Activated CD4-positive, alpha-beta T cell treated with anti-CD3 and anti-CD28 coated beads, Interleukin-2, amount 50 U/mL, for 16 hours (primary cell): ENCODE results near the gene GUCY1A1.

Source experiments
- DNase-seq: peaks from one replicate; pipeline ENCODE4 v3.0.0-alpha.2; 2020

GUCY1A1 gene

DNA sequence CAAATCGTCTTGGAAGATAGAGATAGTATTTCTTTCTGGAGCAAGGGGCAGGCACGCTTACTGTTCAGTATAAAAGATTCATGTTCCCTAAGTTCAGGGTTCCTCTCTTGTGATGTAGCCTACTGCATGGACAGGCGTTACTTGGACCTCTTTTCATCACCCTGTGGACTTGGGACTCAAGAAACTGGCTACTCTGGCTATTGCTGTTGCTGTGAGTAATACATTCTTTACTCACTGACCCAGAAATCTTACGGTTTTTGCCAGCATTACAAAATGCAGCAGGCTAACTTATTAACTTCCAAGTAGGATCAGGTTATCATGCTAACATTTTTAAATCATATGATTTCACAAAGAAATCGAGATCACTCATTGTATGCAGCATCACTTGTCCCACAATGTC is 79.3 kb downstream of the GUCY1A1 start:
- DNase-seq: no peak

DNA sequence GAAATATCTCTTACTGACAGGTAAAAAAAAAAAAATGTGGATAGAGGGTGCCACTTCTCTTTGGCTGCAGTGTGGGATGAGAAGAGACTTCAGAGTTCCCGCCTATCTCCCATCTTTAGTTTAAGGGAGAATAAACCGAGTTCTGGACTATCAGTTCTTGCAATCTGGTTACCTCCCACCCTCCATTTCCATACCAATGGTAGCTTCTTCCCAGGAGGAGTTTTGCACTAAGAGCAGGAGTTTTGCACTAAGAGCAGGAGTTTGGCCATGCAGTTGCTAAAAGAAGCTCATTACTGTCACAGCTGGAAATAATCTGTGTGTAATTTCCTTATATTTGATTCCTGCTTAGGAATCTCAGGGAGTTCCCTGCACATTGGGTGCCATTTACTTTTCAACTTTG is 81.4 kb downstream of the GUCY1A1 start:
- no peak for DNase-seq

DNA sequence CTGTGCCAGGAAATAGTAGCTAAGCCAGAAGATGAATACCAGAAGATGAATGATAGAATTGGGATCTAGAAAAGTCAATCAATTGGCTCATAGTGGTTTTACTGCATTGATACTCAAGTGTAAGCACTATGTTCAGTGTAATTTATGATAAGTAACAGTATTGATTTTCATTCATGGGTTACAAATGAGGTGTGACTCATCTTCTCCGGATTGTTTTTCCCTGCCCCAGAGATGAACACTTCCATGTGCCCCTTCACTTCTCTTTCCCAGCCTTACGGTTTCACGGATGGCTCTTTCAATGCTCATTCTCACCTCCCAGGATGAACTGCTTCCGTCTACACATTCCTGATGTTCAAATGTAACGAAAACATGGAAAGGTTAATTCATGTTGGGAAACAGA is 82.4 kb downstream of the GUCY1A1 start:
- DNase-seq: no peak

DNA sequence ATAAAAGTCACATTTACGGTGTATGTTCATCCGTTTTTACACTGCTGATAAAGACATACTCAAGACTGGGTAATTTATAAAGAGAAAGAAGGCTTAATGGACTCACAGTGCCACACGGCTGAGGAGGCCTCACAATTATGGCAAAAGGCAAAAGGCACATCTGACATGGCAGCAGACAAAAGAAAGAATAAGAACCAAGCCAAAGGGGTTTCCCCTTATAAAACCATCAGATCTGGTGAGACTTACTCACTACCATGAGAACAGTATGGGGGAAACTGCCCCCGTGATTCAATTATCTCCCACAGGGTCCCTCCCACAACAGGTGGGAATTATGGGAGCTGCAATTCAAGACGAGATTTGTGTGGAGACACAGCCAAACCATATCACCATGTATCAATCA is 84.9 kb downstream of the GUCY1A1 start:
- DNase-seq: no peak

DNA sequence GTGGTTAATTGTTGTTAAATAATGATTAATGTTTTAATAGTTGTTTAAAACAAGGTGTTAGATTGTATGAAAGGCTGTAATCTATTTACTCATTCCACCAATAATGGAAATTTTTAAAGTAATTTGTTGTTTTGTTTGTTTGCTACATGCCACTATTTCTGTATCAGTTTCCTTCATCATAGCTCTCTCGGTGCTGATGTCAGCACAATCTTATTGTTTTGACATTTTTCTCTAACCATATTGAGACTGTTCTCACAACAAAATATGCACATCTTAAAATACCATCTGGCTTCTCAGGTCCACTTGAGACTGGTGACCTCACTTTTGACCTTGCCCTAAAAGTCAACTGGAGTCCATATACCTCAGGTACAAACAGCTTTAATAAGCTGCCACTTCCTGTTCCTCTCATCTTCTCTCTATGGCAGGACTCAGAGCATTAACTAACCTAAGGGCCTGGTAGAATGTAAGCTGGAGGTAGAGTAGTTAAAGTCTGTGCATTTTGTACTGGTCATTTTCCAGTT is 91.2 kb downstream of the GUCY1A1 start:
- DNase-seq: no peak

DNA sequence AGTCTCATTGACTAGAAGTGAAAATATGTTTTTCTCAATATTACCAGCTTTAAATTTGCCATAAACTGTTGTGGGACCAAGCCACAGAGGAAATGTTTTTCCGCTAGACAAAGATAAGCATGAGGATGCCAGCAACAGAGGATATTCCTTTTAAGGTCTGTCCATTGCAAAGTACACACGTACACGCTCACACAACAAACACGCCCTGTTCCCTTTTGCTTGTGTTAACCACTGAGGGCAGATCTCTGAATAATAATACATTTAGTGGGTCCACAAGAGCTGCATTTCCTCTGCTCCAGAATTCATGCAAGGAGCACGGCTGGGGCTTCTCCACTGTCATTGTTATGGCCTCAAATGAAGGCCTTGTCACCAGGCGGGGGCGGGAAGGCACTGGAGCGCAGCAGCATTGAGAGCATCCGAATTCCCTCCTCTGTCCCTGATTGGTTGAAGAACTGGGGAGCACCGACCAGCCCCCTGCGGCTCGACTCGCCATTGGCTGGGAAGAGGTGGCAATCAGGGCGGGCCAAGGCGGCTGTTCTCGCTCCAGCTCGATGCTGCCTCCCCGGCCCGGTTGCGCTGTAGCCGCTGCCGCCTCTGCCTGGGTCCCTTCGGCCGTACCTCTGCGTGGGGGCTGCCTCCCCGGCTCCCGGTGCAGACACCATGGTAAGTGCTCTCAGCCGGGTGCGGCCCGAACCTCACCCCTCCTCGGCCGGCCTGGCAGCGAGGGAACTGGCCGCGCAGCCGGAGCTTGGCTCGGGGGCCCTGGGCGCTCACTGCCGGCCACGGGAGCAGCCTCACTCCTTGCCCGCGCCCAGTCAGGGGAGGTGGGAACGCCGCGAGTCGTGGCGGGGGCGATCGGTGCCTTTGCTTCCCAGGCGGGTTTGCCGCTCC is 92.1 kb downstream of the GUCY1A1 start, which contains the start of gene GUCY1B1:
Gene GUCY1B1 (plus strand): TSS at position 541 of the 891 bp plus-strand sequence. CDS start 120 bp downstream, at position 661.
- DNase-seq: peak; percentile 77

DNA sequence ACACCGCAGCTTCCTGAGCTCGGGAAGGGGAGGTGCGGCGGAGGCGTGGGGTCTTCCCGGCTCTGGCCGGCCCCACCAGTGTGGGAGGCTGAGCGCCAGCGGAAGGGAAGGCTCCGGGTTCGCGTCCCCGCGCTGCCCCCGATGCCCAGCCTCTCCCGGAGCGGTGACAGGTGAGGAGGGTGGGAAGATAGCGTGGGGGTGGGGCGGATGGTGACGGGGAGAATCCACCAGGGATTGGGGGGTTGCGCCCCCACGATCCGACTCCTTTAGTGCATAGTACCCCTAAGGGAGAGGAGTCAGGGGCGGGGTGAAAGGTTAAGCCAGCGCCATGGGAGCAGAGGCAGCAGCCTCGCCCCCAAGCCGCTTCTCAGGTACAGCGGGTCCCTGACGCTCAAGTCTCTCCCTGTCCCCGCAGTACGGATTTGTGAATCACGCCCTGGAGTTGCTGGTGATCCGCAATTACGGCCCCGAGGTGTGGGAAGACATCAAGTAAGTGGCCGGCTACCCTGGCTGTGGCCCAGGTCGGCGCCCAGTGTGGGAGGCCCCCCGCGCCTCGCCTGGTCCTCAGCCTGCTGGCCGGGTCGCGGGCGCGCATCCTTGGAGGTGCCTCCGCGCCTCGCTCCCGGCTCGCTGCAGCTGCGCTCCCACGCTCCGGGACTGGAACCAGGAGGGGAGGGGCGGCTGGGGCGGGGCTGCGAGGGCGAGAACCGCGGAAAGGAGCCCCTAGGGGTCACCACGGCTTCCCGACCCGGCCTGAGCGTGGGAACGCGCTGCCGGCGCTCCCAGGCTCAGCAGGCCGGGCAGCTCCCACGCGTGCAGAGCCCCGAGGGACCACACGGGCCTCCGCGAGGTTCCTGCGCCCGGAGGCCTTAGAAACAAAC is 93.0 kb downstream of the GUCY1A1 start:
- DNase-seq: no peak

DNA sequence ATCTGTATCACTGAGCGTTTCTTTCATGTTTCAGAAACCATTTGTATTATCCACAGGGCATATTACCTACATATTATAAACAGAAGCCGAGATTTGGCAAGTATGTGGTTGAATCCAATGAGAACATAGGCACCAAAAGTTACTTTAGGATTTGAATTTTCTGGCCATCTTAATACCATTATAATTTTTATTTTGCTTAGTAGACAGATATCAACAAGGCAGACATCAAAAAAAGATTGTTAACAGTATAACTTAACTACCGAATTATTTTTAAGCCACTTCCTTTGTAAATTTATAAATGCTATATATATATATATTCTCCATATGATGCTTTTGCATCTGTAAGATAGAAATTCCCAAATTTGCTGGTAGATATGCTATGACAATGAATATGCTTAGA is 94.4 kb downstream of the GUCY1A1 start:
- no peak for DNase-seq

DNA sequence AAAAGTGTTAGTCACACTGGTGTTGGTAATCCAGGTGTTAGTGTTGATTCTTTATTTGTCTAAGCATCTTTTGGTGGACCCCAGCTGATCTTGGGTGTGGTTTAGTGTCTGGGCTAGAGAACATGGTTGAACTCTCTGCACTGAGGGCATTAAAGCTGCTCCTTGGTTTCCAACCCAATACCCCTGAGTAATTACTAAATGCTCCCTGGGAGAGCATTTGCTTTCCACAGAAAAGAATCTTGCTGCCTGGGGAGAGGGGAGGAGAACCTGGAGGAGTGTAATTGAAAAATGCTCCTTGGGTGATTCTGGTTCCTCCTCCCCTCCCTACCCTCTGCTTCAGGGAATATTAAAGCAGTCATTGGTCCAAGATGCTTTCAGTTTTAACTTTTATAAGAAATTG is 95.3 kb downstream of the GUCY1A1 start:
- DNase-seq: no peak

DNA sequence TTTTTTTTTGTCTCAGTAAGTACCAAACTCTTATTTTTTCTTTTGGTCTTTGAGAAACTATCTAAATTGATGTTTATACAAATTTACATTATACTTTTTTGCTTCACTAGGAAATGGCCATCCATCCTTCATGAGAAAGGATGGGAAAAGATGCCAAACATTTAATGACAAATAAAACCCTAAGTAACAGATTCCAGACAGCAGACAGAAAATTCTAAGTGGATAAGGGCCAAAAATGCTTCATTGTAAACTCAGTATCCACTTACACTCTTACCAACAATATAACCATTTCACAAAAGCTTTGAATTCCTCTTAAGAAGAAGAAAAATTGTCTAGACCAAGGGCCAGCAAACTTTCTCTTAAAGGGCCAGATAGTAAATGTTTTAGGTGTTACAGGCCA is 95.7 kb downstream of the GUCY1A1 start:
- DNase-seq: no peak

DNA sequence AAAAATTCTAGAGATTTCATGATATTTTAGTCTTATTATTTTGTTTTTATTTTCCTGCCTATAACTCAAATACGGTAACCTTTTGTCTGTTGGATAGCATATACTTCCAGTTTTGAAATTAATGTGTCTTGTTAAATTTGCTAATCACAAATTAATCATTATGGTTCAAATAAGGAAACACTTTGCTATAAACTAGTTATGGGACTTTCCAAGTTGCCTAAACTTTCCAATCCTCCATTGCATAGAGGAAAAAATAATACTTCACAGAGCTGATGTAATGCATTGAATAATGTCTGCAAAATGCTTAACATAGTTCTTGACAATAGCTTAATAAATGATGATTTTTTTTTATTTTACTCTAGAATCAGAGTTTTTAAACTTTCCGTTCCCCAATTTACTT is 96.9 kb downstream of the GUCY1A1 start:
- DNase-seq: no peak

DNA sequence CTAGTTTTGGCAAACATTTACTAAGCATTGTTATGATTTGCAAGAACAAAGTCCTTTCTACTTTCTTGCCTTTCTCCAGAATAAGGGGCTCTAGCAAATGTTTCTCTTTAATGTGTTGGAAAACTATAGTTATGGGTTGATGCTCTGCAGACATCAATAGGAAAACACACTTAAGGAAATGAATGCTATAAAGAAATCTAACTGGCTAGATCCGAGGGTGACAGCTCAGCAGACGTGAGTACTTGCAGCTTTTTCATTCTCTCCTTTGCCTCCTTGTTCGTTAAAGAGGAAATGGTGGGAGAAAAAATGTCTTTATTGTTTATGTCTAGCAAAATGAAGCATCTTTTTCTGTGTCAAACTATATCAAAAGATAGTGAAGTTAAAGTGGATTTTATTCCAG is 98.5 kb downstream of the GUCY1A1 start:
- DNase-seq: no peak

DNA sequence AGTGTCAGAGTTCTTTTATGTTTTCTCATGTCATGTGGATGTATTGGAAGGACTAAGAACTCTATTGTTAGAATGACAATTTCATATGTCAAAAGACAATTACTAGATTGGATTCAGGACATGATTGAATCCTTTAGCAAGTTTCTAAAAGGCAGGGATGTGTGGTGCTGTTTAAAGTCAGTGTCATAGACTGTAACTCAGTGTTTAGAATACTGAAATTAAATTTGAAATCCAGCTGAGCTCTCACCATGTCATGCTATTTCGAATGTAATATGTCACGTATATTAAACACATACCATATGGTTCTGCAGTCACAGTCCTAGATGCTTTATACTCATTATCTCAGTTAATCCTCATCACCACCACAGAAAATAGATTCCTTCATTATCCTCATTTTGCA is 100.0 kb downstream of the GUCY1A1 start:
- DNase-seq: no peak

DNA sequence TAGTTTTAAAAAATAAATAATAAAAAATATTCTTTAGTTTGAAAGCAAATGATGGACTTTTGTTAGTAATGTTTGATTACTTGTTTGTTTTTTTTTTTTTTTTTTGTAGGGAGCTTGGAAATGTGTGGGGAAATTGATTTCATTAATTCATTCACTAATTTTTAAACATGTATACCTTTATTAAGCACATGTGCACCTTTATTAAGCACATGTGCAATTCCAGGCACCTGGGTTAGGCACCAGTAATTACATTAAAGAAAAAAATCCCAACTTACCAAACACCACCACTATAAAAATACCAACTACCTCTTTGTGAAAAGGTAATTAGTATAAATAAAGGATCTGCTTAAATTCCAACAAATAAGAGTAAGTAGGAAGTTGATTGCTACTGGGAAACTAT is 101.7 kb downstream of the GUCY1A1 start:
- DNase-seq: no peak

DNA sequence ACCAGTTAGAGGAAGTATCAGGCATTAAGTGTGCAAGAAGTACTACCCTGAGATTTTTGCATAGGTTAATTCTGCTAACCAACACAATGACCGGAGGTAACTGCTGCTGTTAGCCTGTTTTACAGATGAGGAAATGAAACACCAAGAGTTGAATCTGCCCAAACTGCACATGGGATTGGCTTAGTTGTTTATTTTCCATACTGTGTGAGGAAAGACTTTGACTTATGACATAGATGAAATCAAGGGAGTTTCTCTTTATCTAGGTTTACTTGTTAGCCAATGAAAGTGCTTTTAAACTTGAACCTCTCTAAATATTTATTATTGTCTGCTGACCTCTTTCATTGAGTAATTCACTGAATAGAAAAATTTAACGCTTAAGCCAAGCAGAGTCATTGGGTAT is 102.4 kb downstream of the GUCY1A1 start:
- DNase-seq: no peak

DNA sequence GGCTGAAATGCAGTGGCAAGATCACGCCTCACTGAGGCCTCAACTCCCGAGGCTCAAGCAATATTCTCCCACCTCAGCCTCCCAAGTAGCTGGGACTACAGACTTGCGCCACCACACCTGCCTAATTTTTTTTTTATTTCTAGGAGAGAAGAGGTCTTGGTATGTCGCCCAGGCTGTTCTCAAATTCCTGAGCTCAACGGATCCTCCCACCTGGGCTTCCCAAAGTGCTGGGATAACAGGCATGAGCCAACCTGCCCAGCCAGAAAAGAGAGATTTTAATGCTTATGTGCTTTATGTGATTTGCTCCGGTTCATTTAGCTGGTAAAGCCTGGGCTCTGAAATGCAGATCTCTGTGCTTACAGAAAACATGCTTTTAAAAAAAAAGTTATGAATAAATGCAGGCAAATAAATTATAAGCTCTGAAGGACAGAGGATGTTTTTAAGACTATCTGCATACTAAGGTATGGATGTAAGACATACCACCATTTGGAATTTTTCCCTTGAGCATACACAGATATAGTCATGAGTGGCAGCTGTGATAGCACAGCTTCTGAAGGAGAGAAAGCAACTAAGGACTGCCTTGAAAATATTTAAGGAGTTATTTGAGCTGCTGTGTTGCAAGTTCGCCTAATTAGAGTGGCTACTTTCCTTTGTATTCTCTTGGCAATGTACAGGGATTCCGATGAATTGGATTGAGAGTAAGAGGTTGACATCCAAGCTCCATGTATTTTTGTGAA is 106.0 kb downstream of the GUCY1A1 start:
- DNase-seq: no peak

DNA sequence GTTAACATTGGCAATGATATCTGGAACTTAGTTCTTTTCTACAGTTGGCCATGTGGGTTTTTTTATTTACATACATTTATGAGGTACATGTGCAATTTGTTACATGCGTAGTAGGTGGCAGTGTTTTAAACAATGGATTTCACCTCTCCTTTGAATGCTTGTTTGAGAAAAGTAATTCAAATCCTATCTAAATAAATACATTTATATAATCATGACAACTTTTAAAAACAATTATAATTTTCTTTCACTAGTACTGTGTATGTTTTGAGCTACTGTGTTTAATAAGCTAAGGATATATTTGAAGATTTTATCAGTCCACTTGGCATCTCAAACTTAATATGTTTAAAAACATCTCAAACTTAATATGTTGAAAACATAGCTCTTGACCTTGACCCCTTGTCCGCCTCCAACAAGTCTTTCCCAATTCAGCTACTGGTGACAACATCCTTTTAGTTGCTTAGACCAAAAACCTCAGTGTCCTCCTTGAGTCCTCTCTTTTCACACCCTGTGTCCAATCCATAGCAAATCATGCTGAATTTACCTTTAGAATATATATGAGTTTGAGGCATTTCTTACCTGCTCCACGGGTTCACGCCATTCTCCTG is 106.7 kb downstream of the GUCY1A1 start:
- DNase-seq: no peak

DNA sequence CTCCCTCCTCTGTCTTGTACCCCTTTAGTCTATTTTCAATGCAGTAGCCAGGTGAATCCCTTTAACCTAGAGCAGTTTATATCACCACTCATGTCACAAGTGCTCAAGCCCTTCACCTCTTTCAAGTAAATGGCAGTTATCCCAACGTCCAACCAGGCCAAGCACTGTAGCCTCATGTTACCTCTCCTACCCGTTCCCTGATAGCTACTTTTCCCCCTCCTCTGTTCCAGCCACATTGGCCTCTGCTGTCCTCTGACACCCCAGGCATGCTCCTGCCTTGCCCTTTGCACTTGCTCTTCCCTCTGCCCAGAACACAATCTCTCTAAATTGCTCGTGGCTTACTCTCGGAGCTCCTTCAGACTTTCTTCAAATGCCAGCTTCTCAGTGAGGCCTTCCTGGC is 107.4 kb downstream of the GUCY1A1 start:
- no peak for DNase-seq

DNA sequence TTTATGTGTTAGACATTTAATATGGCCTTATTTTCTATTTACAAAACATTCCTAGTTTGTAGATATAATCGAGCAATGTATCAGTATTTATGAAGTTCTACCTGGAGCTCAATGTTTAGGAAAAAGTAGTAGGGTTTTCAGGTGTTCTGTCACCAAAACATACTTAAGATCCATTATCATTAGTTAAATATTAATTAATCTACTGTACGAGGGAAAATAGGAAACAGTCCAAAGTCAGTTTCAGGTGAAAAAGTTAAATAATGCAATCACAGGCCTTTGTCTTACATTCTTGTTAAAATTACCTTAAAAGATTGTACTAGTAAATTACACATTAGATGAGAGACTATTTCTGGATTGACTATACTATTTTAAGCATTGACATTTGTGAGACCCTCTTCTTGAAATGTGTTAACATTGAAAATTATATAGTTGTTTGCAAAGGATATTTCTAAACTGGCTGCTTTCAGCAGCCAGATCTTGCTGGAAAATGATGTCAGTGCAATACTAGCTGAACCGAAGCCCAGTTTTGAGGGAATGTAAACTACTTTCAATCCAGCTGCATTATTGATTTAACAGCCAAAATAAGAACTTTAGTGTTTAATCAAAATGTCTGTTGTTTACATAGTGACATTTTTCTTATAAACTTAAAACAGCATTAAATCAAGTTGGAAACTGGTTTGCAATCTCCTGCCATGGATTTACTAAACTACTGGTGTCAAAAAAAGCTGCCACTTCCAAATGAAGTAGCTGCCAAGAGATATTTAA is 111.5 kb downstream of the GUCY1A1 start:
- DNase-seq: no peak

DNA sequence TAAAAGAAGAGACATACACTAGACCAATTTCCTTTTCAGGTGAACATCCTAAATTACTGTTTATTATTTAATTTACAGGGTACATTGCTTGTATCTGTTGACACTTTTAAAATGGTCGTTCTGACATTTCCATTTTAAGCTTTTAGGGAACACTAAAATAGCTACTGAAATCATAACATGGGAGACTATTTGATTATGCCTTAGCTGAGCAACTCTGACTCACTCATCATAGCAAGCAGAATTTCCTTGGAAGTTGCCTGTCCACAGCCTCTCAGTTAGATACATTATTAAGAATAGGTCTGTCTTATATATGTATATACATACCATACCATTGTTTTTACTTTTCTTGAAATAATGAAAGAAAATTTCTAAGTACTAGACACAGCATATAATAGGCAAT is 114.1 kb downstream of the GUCY1A1 start:
- no peak for DNase-seq

DNA sequence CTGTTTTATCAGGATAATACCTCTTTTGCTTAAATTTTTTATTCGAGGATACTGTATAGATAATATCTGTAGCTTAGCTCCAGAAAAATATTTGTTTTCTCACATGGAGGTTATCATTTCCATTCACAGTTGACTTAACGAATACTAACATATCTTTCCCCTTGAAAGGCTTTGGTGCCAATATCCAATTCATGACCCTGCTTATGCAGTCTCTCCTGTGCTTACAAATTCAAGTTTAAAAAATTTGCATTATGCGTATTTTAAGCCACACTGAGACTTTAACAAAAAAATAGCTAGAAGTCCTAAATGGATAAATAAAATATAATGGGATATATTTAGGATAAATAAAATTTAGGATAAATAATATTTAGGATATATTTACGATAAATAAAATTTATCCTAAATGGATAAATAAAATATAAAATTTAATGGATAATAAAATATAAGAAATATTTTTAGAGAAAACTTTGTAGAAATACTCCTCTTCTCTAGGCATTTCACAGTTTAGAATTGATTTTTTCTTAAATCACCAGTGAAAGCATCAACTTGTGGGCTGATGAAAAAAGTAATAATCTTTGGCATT is 114.7 kb downstream of the GUCY1A1 start:
- no peak for DNase-seq
